HUES64 (cell line): ENCODE data around the gene CALB2.
A peak's percentile ranks its signal among the peaks of the same experiment; 100 is the strongest.

Experiments
- H3K27ac ChIP-seq: 2 replicates; pipeline ENCODE4 v1.7.0; 2013; ENCODE audit warnings: low read depth, low read length, inconsistent platforms
- H3K27me3 ChIP-seq: 2 replicates; pipeline ENCODE4 v1.6.1; 2013; ENCODE audit warnings: mild to moderate bottlenecking, low read length; ENCODE audit not compliant: insufficient read depth
- H3K36me3 ChIP-seq: 2 replicates; pipeline ENCODE4 v1.6.1; 2013; ENCODE audit warnings: mild to moderate bottlenecking, low read length; ENCODE audit not compliant: insufficient read depth
- H3K4me1 ChIP-seq: 2 replicates; pipeline ENCODE4 v1.6.1; 2013; ENCODE audit warnings: mild to moderate bottlenecking, low read length, moderate library complexity; ENCODE audit not compliant: insufficient read depth
- H3K4me3 ChIP-seq: 2 replicates; pipeline ENCODE4 v1.5.1; 2013; ENCODE audit warnings: mild to moderate bottlenecking, low read length, moderate library complexity
- H3K9ac ChIP-seq: 2 replicates; pipeline ENCODE4 v1.6.1; 2013; ENCODE audit warnings: mild to moderate bottlenecking, low read depth, low read length
- H3K9me3 ChIP-seq: 2 replicates; pipeline ENCODE4 v1.6.1; 2013; ENCODE audit warnings: low read depth, low read length; ENCODE audit not compliant: insufficient read depth
- WGBS: fragments of 150-250, 120-280 bp; methylation state at CpG from one replicate; pipeline ENCODE4 v1.1.7; 2013; ENCODE audit warnings: missing lambda C conversion rate; 5-methylcytosine and 5-hydroxymethylcytosine counted together

CALB2 gene

GRCh38 chr16:71369494-71369893, 11.0 kb downstream of the CALB2 start:
- Histone ChIP-seq H3K27me3 (no peaks in the 10 kb centered on the region), H3K9ac (no peak overlapping the region), H3K4me3 (no peak overlapping the region), H3K27ac (no peak overlapping the region), H3K4me1 (no peaks in the 10 kb centered on the region), H3K36me3 (no peaks in the 10 kb centered on the region), H3K9me3 (no peaks in the 10 kb centered on the region)
- WGBS, result 87% methylated on average over 11 of the region's 11 CpGs

GRCh38 chr16:71371237-71371636, 12.7 kb downstream of the CALB2 start:
- 90% methylated on average over 2 of the region's 2 CpGs for WGBS
- H3K9me3 ChIP-seq, result no peaks in the 10 kb centered on the region
- H3K27ac ChIP-seq, result no peak overlapping the region
- no peaks in the 10 kb centered on the region for H3K4me1 ChIP-seq
- H3K4me3 ChIP-seq, result no peak overlapping the region
- no peak overlapping the region for H3K9ac ChIP-seq
- no peaks in the 10 kb centered on the region for H3K36me3 ChIP-seq
- H3K27me3 ChIP-seq, result no peaks in the 10 kb centered on the region

GRCh38 chr16:71373073-71373472, 14.6 kb downstream of the CALB2 start:
- no peak overlapping the region for H3K27ac ChIP-seq
- H3K27me3 ChIP-seq, result no peaks in the 10 kb centered on the region
- H3K4me3 ChIP-seq, result no peak overlapping the region
- no peaks in the 10 kb centered on the region for H3K36me3 ChIP-seq
- no peaks in the 10 kb centered on the region for H3K9me3 ChIP-seq
- H3K4me1 ChIP-seq, result no peaks in the 10 kb centered on the region
- 80% methylated on average over 8 of the region's 8 CpGs for WGBS
- no peak overlapping the region for H3K9ac ChIP-seq

- 84% methylated on average over 5 of the region's 5 CpGs for WGBS
These were observed 18.1 kb downstream of the CALB2 start for GRCh38 chr16:71376465-71377157.

GRCh38 chr16:71379711-71380110, 21.2 kb downstream of the CALB2 start:
- no peak overlapping the region for H3K27ac ChIP-seq
- no peaks in the 10 kb centered on the region for H3K9me3 ChIP-seq
- no peaks in the 10 kb centered on the region for H3K36me3 ChIP-seq
- no peak overlapping the region for H3K9ac ChIP-seq
- H3K4me1 ChIP-seq, result no peaks in the 10 kb centered on the region
- no peaks in the 10 kb centered on the region for H3K27me3 ChIP-seq
- 90% methylated on average over 1 of the region's 1 CpG for WGBS
- H3K4me3 ChIP-seq, result no peak overlapping the region

More at GRCh38 chr16:71376465-71377157, 18.1 kb downstream of the CALB2 start:
- Histone ChIP-seq H3K4me3 (no peak overlapping the region), H3K27ac (no peak overlapping the region), H3K9me3 (no peaks in the 10 kb centered on the region), H3K9ac (no peak overlapping the region), H3K27me3 (no peaks in the 10 kb centered on the region), H3K4me1 (no peaks in the 10 kb centered on the region), H3K36me3 (no peaks in the 10 kb centered on the region)

GRCh38 chr16:71380831-71381230, 22.3 kb downstream of the CALB2 start:
- Histone ChIP-seq H3K9me3 (no peaks in the 10 kb centered on the region), H3K27ac (no peak overlapping the region), H3K36me3 (no peaks in the 10 kb centered on the region), H3K4me3 (no peak overlapping the region), H3K9ac (no peak overlapping the region), H3K27me3 (no peaks in the 10 kb centered on the region), H3K4me1 (peaks cover 4% of the 10 kb centered on the region)
- WGBS, result 89% methylated on average over 5 of the region's 6 CpGs

- H3K27ac ChIP-seq, result no peak overlapping the region
- H3K9me3 ChIP-seq, result no peaks in the 10 kb centered on the region
- 77% methylated on average over 11 of the region's 11 CpGs for WGBS
- H3K36me3 ChIP-seq, result no peaks in the 10 kb centered on the region
- H3K9ac ChIP-seq, result no peak overlapping the region
- H3K4me3 ChIP-seq, result no peak overlapping the region
- no peaks in the 10 kb centered on the region for H3K27me3 ChIP-seq
- H3K4me1 ChIP-seq, result peaks cover 28% of the 10 kb centered on the region
These were observed 24.7 kb downstream of the CALB2 start for GRCh38 chr16:71383054-71383773.

GRCh38 chr16:71384073-71384724, 25.7 kb downstream of the CALB2 start:
- no peaks in the 10 kb centered on the region for H3K36me3 ChIP-seq
- no peak overlapping the region for H3K27ac ChIP-seq
- no peak overlapping the region for H3K4me3 ChIP-seq
- WGBS, result 89% methylated on average over 10 of the region's 10 CpGs
- no peaks in the 10 kb centered on the region for H3K9me3 ChIP-seq
- H3K9ac ChIP-seq, result no peak overlapping the region
- H3K27me3 ChIP-seq, result no peaks in the 10 kb centered on the region
- peaks cover 31% of the 10 kb centered on the region for H3K4me1 ChIP-seq

GRCh38 chr16:71387045-71387871, 28.7 kb downstream of the CALB2 start:
- WGBS, result 29% methylated on average over 9 of the region's 9 CpGs
- Histone ChIP-seq H3K4me1 (peaks cover 43% of the 10 kb centered on the region), H3K27ac (peak overlapping the region; percentile 38; the same call in 1 of the 2 replicates), H3K4me3 (peak overlapping the region; percentile 14; the same call in 1 of the 2 replicates), H3K27me3 (no peaks in the 10 kb centered on the region), H3K9ac (peak overlapping the region; percentile 40; the same call in 1 of the 2 replicates), H3K9me3 (no peaks in the 10 kb centered on the region), H3K36me3 (no peaks in the 10 kb centered on the region)

- no peak overlapping the region for H3K4me3 ChIP-seq
- H3K27me3 ChIP-seq, result no peaks in the 10 kb centered on the region
- no peak overlapping the region for H3K9ac ChIP-seq
- 96% methylated on average over 4 of the region's 7 CpGs for WGBS
- H3K9me3 ChIP-seq, result no peaks in the 10 kb centered on the region
- peaks cover 43% of the 10 kb centered on the region for H3K4me1 ChIP-seq
- H3K27ac ChIP-seq, result no peak overlapping the region
- H3K36me3 ChIP-seq, result no peaks in the 10 kb centered on the region
These were observed 30.8 kb downstream of the CALB2 start for GRCh38 chr16:71389330-71389729.
